ENCODE results near the gene NELL1. TPM values are rescaled to one million over a fixed set of nuclear protein-coding genes. Genes with fewer than 3 reads are reported as not detected.

Gene NELL1
- total RNA-seq, 6 donors from 2014 or later: 0.26 TPM; not detected in 5

GRCh38 chr11:21116009-21116408, 446.6 kb downstream of the NELL1 start:
- Histone ChIP-seq H3K4me1 (no peaks in the 10 kb centered on the region), H3K27ac (no peak overlapping the region), H3K9me3 (no peaks in the 10 kb centered on the region), H3K4me3 (no peak overlapping the region), H3K27me3 (no peaks in the 10 kb centered on the region), H3K36me3 (no peaks in the 10 kb centered on the region)
- TF ChIP-seq EP300 (IDR thresholded peaks at IDR 0.05): no peak
- TF ChIP-seq POLR2A (IDR thresholded peaks at IDR 0.05): no peak
- TF ChIP-seq POLR2AphosphoS5 (IDR thresholded peaks at IDR 0.05): no peak
- TF ChIP-seq CTCF (IDR thresholded peaks at IDR 0.05): no peak
- 88 to 100% methylated on average over 1 of the region's 1 CpG for WGBS, 2 donors
- ATAC-seq (ENCODE audit: low FRiP score in 2 of 2) (no peak), DNase-seq (no peak)

GRCh38 chr11:21119411-21119810, 450.0 kb downstream of the NELL1 start:
- Histone ChIP-seq H3K27ac (no peak overlapping the region), H3K4me3 (no peak overlapping the region), H3K9me3 (no peaks in the 10 kb centered on the region), H3K36me3 (no peaks in the 10 kb centered on the region), H3K4me1 (no peaks in the 10 kb centered on the region), H3K27me3 (no peaks in the 10 kb centered on the region)
- ATAC-seq (ENCODE audit: low FRiP score in 2 of 2) (no peak), DNase-seq (no peak)
- 46 to 55% methylated on average over 3 of the region's 3 CpGs for WGBS, 2 donors
- TF ChIP-seq POLR2A (IDR thresholded peaks at IDR 0.05): no peak
- TF ChIP-seq POLR2AphosphoS5 (IDR thresholded peaks at IDR 0.05): no peak
- TF ChIP-seq CTCF (IDR thresholded peaks at IDR 0.05): no peak
- no peak for TF ChIP-seq EP300 (IDR thresholded peaks at IDR 0.05)

GRCh38 chr11:21121991-21122390, 452.6 kb downstream of the NELL1 start:
- 96 to 97% methylated on average over 1 of the region's 1 CpG for WGBS, 2 donors
- no peak for TF ChIP-seq CTCF (IDR thresholded peaks at IDR 0.05)
- TF ChIP-seq POLR2A (IDR thresholded peaks at IDR 0.05): no peak
- no peak for TF ChIP-seq EP300 (IDR thresholded peaks at IDR 0.05)
- no peak for TF ChIP-seq POLR2AphosphoS5 (IDR thresholded peaks at IDR 0.05)
- ATAC-seq (ENCODE audit: low FRiP score in 2 of 2) (no peak), DNase-seq (no peak)
- Histone ChIP-seq H3K27me3 (no peaks in the 10 kb centered on the region), H3K36me3 (no peaks in the 10 kb centered on the region), H3K4me1 (no peaks in the 10 kb centered on the region), H3K4me3 (no peak overlapping the region), H3K27ac (no peak overlapping the region), H3K9me3 (no peaks in the 10 kb centered on the region)

- WGBS, 2 donors: 93 to 95% methylated on average over 3 of the region's 3 CpGs
- H3K4me3 ChIP-seq: no peak overlapping the region
- no peak for TF ChIP-seq CTCF (IDR thresholded peaks at IDR 0.05)
- TF ChIP-seq POLR2A (IDR thresholded peaks at IDR 0.05): no peak
- no peak for TF ChIP-seq EP300 (IDR thresholded peaks at IDR 0.05)
- no peak for TF ChIP-seq POLR2AphosphoS5 (IDR thresholded peaks at IDR 0.05)
- no peaks in the 10 kb centered on the region for H3K9me3 ChIP-seq
- H3K27ac ChIP-seq: no peak overlapping the region
- DNase-seq (no peak), ATAC-seq (ENCODE audit: low FRiP score in 2 of 2) (no peak)
- no peaks in the 10 kb centered on the region for H3K4me1 ChIP-seq
- no peaks in the 10 kb centered on the region for H3K27me3 ChIP-seq
- no peaks in the 10 kb centered on the region for H3K36me3 ChIP-seq
Measured at GRCh38 chr11:21122523-21122922, 453.1 kb downstream of the NELL1 start.

GRCh38 chr11:21132146-21132720, 462.8 kb downstream of the NELL1 start:
- Histone ChIP-seq H3K27me3 (no peaks in the 10 kb centered on the region), H3K4me1 (no peaks in the 10 kb centered on the region), H3K9me3 (no peaks in the 10 kb centered on the region), H3K36me3 (no peaks in the 10 kb centered on the region), H3K27ac (no peak overlapping the region), H3K4me3 (no peak overlapping the region)
- ATAC-seq (ENCODE audit: low FRiP score in 2 of 2) (peak in 1 of 2 donors; percentile 49), DNase-seq (peak in 1 of 2 donors; percentile 20)
- 93 to 95% methylated on average over 5 to 11 of the region's 11 CpGs for WGBS, 2 donors
- TF ChIP-seq POLR2A (IDR thresholded peaks at IDR 0.05) (no peak), CTCF (IDR thresholded peaks at IDR 0.05) (no peak), POLR2AphosphoS5 (IDR thresholded peaks at IDR 0.05) (no peak), EP300 (IDR thresholded peaks at IDR 0.05) (no peak)

Data from upper lobe of left lung (tissue), 6 donors.